ENCODE data around the gene MFAP2. TPM values are rescaled to one million over a fixed set of nuclear protein-coding genes. Genes with fewer than 3 reads are reported as not detected.
A peak's percentile ranks its signal among the peaks of the same experiment; 100 is the strongest.

The MFAP2 gene
- total RNA-seq, 4 donors from 2014 or later = 5.4 to 21.7 (median 10.2) TPM

GRCh38 chr1:17011092-17011438 is 30.6 kb upstream of the MFAP2 start:
- Histone ChIP-seq H3K27me3 (no peaks in the 10 kb centered on the region), H3K4me1 (peaks cover 27 to 30% (median 29%) of the 10 kb centered on the region in 4 donors), H3K36me3 (peaks cover 0 to 6% (median under 1%) of the 10 kb centered on the region in 4 donors), H3K9me3 (no peaks in the 10 kb centered on the region), H3K27ac (replicated peaks in 1 of 4) (peak overlapping the region; percentile 49 to 73 (median 61)), H3K4me3 (peak overlapping the region; percentile 67 to 94 (median 86))
- no peak for DNase-seq (ENCODE audit: extremely low spot score)
- 0% methylated on average over 1 of the region's 15 CpGs for WGBS
- intact Hi-C loops (cut with DNase I) = loop anchor here (5.0 kb wide), 1 partner anchor 36 kb away; no protein-coding TSS in a partner anchor
- TF ChIP-seq EP300 (IDR thresholded peaks at IDR 0.05) (no peak), POLR2A (IDR thresholded peaks at IDR 0.05; ENCODE audit: low read depth) (no peak), POLR2AphosphoS5 (IDR thresholded peaks at IDR 0.05) (no peak), CTCF (IDR thresholded peaks at IDR 0.05) (no peak)

- DNase-seq (ENCODE audit: extremely low spot score) = no peak
Measured at GRCh38 chr1:17009706-17010105, 29.3 kb upstream of the MFAP2 start.

GRCh38 chr1:17008208-17008855 is 27.9 kb upstream of the MFAP2 start:
- Histone ChIP-seq H3K27me3 (no peaks in the 10 kb centered on the region), H3K4me1 (peaks cover 27 to 30% (median 29%) of the 10 kb centered on the region in 4 donors), H3K9me3 (no peaks in the 10 kb centered on the region), H3K36me3 (peaks cover 22 to 33% (median 25%) of the 10 kb centered on the region in 4 donors), H3K4me3 (no peak overlapping the region), H3K27ac (replicated peaks in 1 of 4) (no peak overlapping the region)
- intact Hi-C loops (cut with DNase I) = no loop called here
- DNase-seq (ENCODE audit: extremely low spot score) = no peak
- WGBS = 91% methylated on average over 15 of the region's 15 CpGs
- TF ChIP-seq CTCF (IDR thresholded peaks at IDR 0.05) (no peak), POLR2A (IDR thresholded peaks at IDR 0.05; ENCODE audit: low read depth) (no peak)

More at GRCh38 chr1:17009706-17010105, 29.3 kb upstream of the MFAP2 start:
- intact Hi-C loops (cut with DNase I) = loop anchor here (5.0 kb wide), 1 partner anchor 38 kb away; no protein-coding TSS in a partner anchor
- 53% methylated on average over 4 of the region's 4 CpGs for WGBS
- Histone ChIP-seq H3K4me1 (peaks cover 27 to 30% (median 29%) of the 10 kb centered on the region in 4 donors), H3K27me3 (no peaks in the 10 kb centered on the region), H3K9me3 (no peaks in the 10 kb centered on the region), H3K27ac (replicated peaks in 1 of 4) (no peak overlapping the region), H3K4me3 (no peak overlapping the region), H3K36me3 (peaks cover 10 to 19% (median 12%) of the 10 kb centered on the region in 4 donors)
- TF ChIP-seq CTCF (IDR thresholded peaks at IDR 0.05) (no peak), POLR2A (IDR thresholded peaks at IDR 0.05; ENCODE audit: low read depth) (no peak), EP300 (IDR thresholded peaks at IDR 0.05) (no peak), POLR2AphosphoS5 (IDR thresholded peaks at IDR 0.05) (no peak)

GRCh38 chr1:17007121-17007520 is 26.7 kb upstream of the MFAP2 start:
- no peak for TF ChIP-seq POLR2A (IDR thresholded peaks at IDR 0.05; ENCODE audit: low read depth)
- no peak for TF ChIP-seq EP300 (IDR thresholded peaks at IDR 0.05)
- TF ChIP-seq CTCF (IDR thresholded peaks at IDR 0.05) = no peak
- no peak for TF ChIP-seq POLR2AphosphoS5 (IDR thresholded peaks at IDR 0.05)
- 94% methylated on average over 7 of the region's 8 CpGs for WGBS
- intact Hi-C loops (cut with DNase I) = no loop called here

More at GRCh38 chr1:17007121-17007520, 26.7 kb upstream of the MFAP2 start:
- Histone ChIP-seq H3K27ac (replicated peaks in 1 of 4) (no peak overlapping the region), H3K4me3 (no peak overlapping the region), H3K4me1 (peaks cover 22 to 25% (median 25%) of the 10 kb centered on the region in 4 donors), H3K36me3 (peaks cover 34 to 45% (median 36%) of the 10 kb centered on the region in 4 donors), H3K9me3 (no peaks in the 10 kb centered on the region), H3K27me3 (no peaks in the 10 kb centered on the region)
- no peak for DNase-seq (ENCODE audit: extremely low spot score)
